WTC11 (cell line): ENCODE results near the gene ANG. TPM values are rescaled to one million over a fixed set of nuclear protein-coding genes. Genes with fewer than 3 reads are reported as not detected.

Source experiments
- ATAC-seq: fragments of 200-7000 bp; cut with Tn5 transposase; 2 replicates; pipeline ENCODE4 v1.10.0; 2021; ENCODE audit warnings: mild to moderate bottlenecking, moderate library complexity
- Bru-seq: library from RNA; stranded (reverse); fragments of 400-500 nt; gene quantifications from one replicate; lab custom pipeline; 2021; lab: Mats Ljungman, UMichigan
- CTCF ChIA-PET: fragments of 300-600 bp; sonication (Branson Sonifier 250); formaldehyde crosslinking; loops from one replicate; lab custom pipeline; 2021; ENCODE audit warnings: antibody characterized with exemption; lab: Charles Lee
- POLR2A ChIA-PET: fragments of 350-600 bp; sonication (Branson Sonifier 250); formaldehyde crosslinking; loops from one replicate; lab custom pipeline; 2021; ENCODE audit warnings: antibody characterized with exemption; lab: Charles Lee
- DNase-seq: peaks from one replicate; pipeline ENCODE4 v3.0.0; 2021; ENCODE audit warnings: low spot score
- H3K27ac Mint-ChIP-seq: 2 replicates; pipeline ENCODE4 v1.8.0; 2021; ENCODE audit warnings: mixed read lengths
- H3K27me3 Mint-ChIP-seq: 2 replicates; pipeline ENCODE4 v1.8.0; 2021; ENCODE audit warnings: low read depth, mild to moderate bottlenecking, moderate library complexity, mixed read lengths
- H3K36me3 Mint-ChIP-seq: 2 replicates; pipeline ENCODE4 v1.8.0; 2021; ENCODE audit warnings: mixed read lengths
- H3K4me1 Mint-ChIP-seq: 2 replicates; pipeline ENCODE4 v1.8.0; 2022; ENCODE audit warnings: mixed read lengths
- H3K4me3 Mint-ChIP-seq: 2 replicates; pipeline ENCODE4 v1.8.0; 2021; ENCODE audit warnings: mild to moderate bottlenecking, moderate library complexity, mixed read lengths
- H3K9me3 Mint-ChIP-seq: 2 replicates; pipeline ENCODE4 v1.8.0; 2021; ENCODE audit warnings: mixed read lengths
- CBFB ChIP-seq: sonication (generic); formaldehyde crosslinking; IDR thresholded peaks from 2 replicates; pipeline ENCODE4 v1.8.1; 2022; ENCODE audit warnings: mild to moderate bottlenecking, low read depth, missing genetic modification reagents
- CTCF ChIP-seq: fragments of 200-600 bp; IDR thresholded peaks from 2 replicates; pipeline ENCODE4 v1.8.0; 2022; ENCODE audit warnings: antibody characterized with exemption
- HMGXB4 ChIP-seq: sonication (generic); formaldehyde crosslinking; IDR thresholded peaks from 2 replicates; pipeline ENCODE4 v1.8.1; 2023; ENCODE audit warnings: mild to moderate bottlenecking, moderate library complexity, missing genetic modification reagents
- JAZF1 ChIP-seq: fragments of 250-450 bp; sonication (Bioruptor Pico); IDR thresholded peaks from 2 replicates; pipeline ENCODE4 v1.9.0; 2021; ENCODE audit warnings: moderate library complexity, mild to moderate bottlenecking, inconsistent platforms
- MAX ChIP-seq: sonication (generic); formaldehyde crosslinking; IDR thresholded peaks from 2 replicates; pipeline ENCODE4 v1.8.0; 2022; ENCODE audit warnings: mild to moderate bottlenecking, missing genetic modification reagents
- PRDM15 ChIP-seq: sonication (generic); formaldehyde crosslinking; IDR thresholded peaks from 2 replicates; pipeline ENCODE4 v1.8.0; 2022; ENCODE audit warnings: missing genetic modification reagents
- SP1 ChIP-seq: sonication (generic); formaldehyde crosslinking; conservative IDR thresholded peaks from 2 replicates; pipeline ENCODE4 v1.8.1; 2022; ENCODE audit warnings: missing genetic modification reagents
- TEAD4 ChIP-seq: sonication (generic); formaldehyde crosslinking; IDR thresholded peaks from 2 replicates; pipeline ENCODE4 v1.8.0; 2022; ENCODE audit warnings: mild to moderate bottlenecking, missing genetic modification reagents
- USF1 ChIP-seq: sonication (generic); formaldehyde crosslinking; IDR thresholded peaks from 2 replicates; pipeline ENCODE4 v1.8.0; 2022; ENCODE audit warnings: mild to moderate bottlenecking, missing genetic modification reagents
- USF2 ChIP-seq: sonication (generic); formaldehyde crosslinking; IDR thresholded peaks from 2 replicates; pipeline ENCODE4 v1.8.1; 2023; ENCODE audit warnings: mild to moderate bottlenecking, missing genetic modification reagents, moderate library complexity
- ZBTB43 ChIP-seq: sonication (generic); formaldehyde crosslinking; IDR thresholded peaks from 2 replicates; pipeline ENCODE4 v1.8.1; 2023; ENCODE audit warnings: mild to moderate bottlenecking, missing genetic modification reagents
- ZMAT4 ChIP-seq: fragments of 250-450 bp; sonication (Bioruptor Pico); IDR thresholded peaks from 2 replicates; pipeline ENCODE4 v1.9.0; 2021; ENCODE audit warnings: mild to moderate bottlenecking
- ZNF232 ChIP-seq: sonication (generic); formaldehyde crosslinking; IDR thresholded peaks from 2 replicates; pipeline ENCODE4 v1.8.0; 2022; ENCODE audit warnings: mild to moderate bottlenecking, missing genetic modification reagents
- ZNF532 ChIP-seq: fragments of 250-450 bp; sonication (Bioruptor Pico); IDR thresholded peaks from 2 replicates; pipeline ENCODE4 v1.9.0; 2021; ENCODE audit warnings: mild to moderate bottlenecking, borderline replicate concordance
- ZSCAN18 ChIP-seq: fragments of 250-450 bp; sonication (Bioruptor Pico); IDR thresholded peaks from 2 replicates; pipeline ENCODE4 v2.1.2; 2022; ENCODE audit warnings: mild to moderate bottlenecking, moderate library complexity
- long read RNA-seq, 3 experiments: library from RNA in 1 of 3; library from capped mRNA in 1 of 3; library from polyadenylated mRNA in 1 of 3; unstranded in 2 of 3; stranded (forward) in 1 of 3; transcript quantifications; one replicate each; pipeline ENCODE4 v2.0.0, GENCODE V29; 2021
- total RNA-seq: library from RNA; stranded (reverse); gene quantifications from 3 replicates; pipeline ENCODE4 v1.2.3, GENCODE V29; 2021

Gene ANG
- total RNA-seq (4.8 to 5.2 TPM (median 4.9 TPM) in 3 replicates), Bru-seq, nascent RNA (percentile 62 among the genes with signal in this experiment)
- long read RNA-seq, experiment 1, partial matches to known transcripts, result 0 of 4 reads
- long read RNA-seq, experiment 1, other reads (novel, unspliced or antisense), result 0 of 4 reads
- long read RNA-seq, experiment 2, transcript ANG-201 (2 exons, 1,222 nt), result major isoform, 5 of 5 reads
- long read RNA-seq, experiment 2, partial matches to known transcripts, result 0 of 5 reads
- long read RNA-seq, experiment 2, other reads (novel, unspliced or antisense), result 0 of 5 reads
- long read RNA-seq, experiment 3, partial matches to known transcripts, result 0 of 4 reads
- long read RNA-seq, experiment 3, other reads (novel, unspliced or antisense), result 0 of 4 reads

GRCh38 chr14:20688167-20688839 is at the start of gene ANG:
ANG (plus strand) TSS chr14:20688764; CDS start chr14:20693565, 4,801 bp downstream.
- H3K4me1 Mint-ChIP-seq, result peaks cover 12% of the 10 kb centered on the region
- CTCF ChIA-PET, result interaction anchor here (1.2 kb wide), 1 partner anchor 31 kb away, joined by 6 read pairs; no protein-coding TSS in a partner anchor
- H3K9me3 Mint-ChIP-seq, result no peaks in the 10 kb centered on the region
- H3K27ac Mint-ChIP-seq, result no peak within 1 kb of the TSS
- H3K4me3 Mint-ChIP-seq, result no peak within 1 kb of the TSS
- DNase-seq (no peak), ATAC-seq (no peak)
- no peaks in the 10 kb centered on the region for H3K36me3 Mint-ChIP-seq
- peaks cover 6% of the 10 kb centered on the region for H3K27me3 Mint-ChIP-seq
- POLR2A ChIA-PET, result interaction anchor here (0.8 kb wide), 1 partner anchor 26 kb away, joined by 3 read pairs; no protein-coding TSS in a partner anchor
- TF ChIP-seq ZSCAN18 (CRISPR knock-in tag) (no peak), PRDM15 (CRISPR knock-in tag) (no peak), ZMAT4 (CRISPR knock-in tag) (no peak), TEAD4 (CRISPR knock-in tag) (no peak), SP1 (CRISPR knock-in tag) (no peak), USF2 (CRISPR knock-in tag) (no peak), ZNF232 (no peak), USF1 (CRISPR knock-in tag) (no peak), ZNF532 (CRISPR knock-in tag) (no peak), MAX (no peak), CBFB (no peak), JAZF1 (CRISPR knock-in tag) (no peak), ZBTB43 (CRISPR knock-in tag) (no peak), HMGXB4 (CRISPR knock-in tag) (no peak), CTCF (no peak)
